ENCODE results near the gene EPHB3.

The EPHB3 gene

DNA sequence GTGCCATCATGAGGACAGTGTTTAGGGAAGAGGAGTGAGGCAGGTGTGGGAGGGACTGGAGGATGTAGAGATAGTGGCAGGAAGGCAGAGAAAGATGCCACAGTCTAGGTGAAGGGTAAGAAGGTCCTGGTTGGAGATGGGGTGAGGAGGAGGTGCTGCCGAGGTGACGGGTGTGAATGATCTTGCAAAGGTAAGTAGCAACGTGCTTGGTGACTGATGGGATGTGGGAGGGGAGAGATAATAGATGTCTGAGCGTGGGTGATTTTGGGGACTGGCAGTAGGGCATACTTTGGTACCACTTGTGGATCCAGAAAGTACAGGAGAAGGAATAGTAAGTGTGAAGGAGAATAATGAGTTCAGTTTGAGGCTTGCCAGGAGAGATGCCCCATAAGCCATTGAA is 27.2 kb downstream of the EPHB3 start:
- H3K27ac ChIP-seq = no peak overlapping the region
- no peaks in the 10 kb centered on the region for H3K36me3 ChIP-seq
- no peak overlapping the region for H3K4me3 ChIP-seq (ENCODE audit: low read depth, low read length)
- no peaks in the 10 kb centered on the region for H3K27me3 ChIP-seq (ENCODE audit: insufficient read depth, low read depth, severe bottlenecking)
- TF ChIP-seq, protein P1, sequence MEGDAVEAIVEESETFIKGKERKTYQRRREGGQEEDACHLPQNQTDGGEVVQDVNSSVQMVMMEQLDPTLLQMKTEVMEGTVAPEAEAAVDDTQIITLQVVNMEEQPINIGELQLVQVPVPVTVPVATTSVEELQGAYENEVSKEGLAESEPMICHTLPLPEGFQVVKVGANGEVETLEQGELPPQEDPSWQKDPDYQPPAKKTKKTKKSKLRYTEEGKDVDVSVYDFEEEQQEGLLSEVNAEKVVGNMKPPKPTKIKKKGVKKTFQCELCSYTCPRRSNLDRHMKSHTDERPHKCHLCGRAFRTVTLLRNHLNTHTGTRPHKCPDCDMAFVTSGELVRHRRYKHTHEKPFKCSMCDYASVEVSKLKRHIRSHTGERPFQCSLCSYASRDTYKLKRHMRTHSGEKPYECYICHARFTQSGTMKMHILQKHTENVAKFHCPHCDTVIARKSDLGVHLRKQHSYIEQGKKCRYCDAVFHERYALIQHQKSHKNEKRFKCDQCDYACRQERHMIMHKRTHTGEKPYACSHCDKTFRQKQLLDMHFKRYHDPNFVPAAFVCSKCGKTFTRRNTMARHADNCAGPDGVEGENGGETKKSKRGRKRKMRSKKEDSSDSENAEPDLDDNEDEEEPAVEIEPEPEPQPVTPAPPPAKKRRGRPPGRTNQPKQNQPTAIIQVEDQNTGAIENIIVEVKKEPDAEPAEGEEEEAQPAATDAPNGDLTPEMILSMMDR (IDR thresholded peaks at IDR 0.05; ENCODE audit: low read depth, low read length) = no peak
- DNase-seq = no peak
- H3K9me3 ChIP-seq (ENCODE audit: severe bottlenecking) = no peaks in the 10 kb centered on the region

GRCh38 chr3:184590795-184591194 is 29.2 kb downstream of the EPHB3 start:
- Histone ChIP-seq H3K27me3 (ENCODE audit: insufficient read depth, low read depth, severe bottlenecking) (no peaks in the 10 kb centered on the region), H3K27ac (no peak overlapping the region)
- TF ChIP-seq, protein P1 (IDR thresholded peaks at IDR 0.05; ENCODE audit: low read depth, low read length) = no peak

GRCh38 chr3:184591789-184592188 is 30.2 kb downstream of the EPHB3 start:
- no peak overlapping the region for H3K4me3 ChIP-seq (ENCODE audit: low read depth, low read length)
- no peaks in the 10 kb centered on the region for H3K36me3 ChIP-seq
- H3K9me3 ChIP-seq (ENCODE audit: severe bottlenecking) = no peaks in the 10 kb centered on the region
- H3K27me3 ChIP-seq (ENCODE audit: insufficient read depth, low read depth, severe bottlenecking) = no peaks in the 10 kb centered on the region
- H3K27ac ChIP-seq = no peak overlapping the region
- TF ChIP-seq, protein P1 (IDR thresholded peaks at IDR 0.05; ENCODE audit: low read depth, low read length) = no peak
- DNase-seq = no peak

More at GRCh38 chr3:184590795-184591194, 29.2 kb downstream of the EPHB3 start:
- DNase-seq = no peak
- no peaks in the 10 kb centered on the region for H3K9me3 ChIP-seq (ENCODE audit: severe bottlenecking)
- no peaks in the 10 kb centered on the region for H3K36me3 ChIP-seq
- H3K4me3 ChIP-seq (ENCODE audit: low read depth, low read length) = no peak overlapping the region

- Histone ChIP-seq H3K9me3 (ENCODE audit: severe bottlenecking) (no peaks in the 10 kb centered on the region), H3K4me3 (ENCODE audit: low read depth, low read length) (no peak overlapping the region), H3K27ac (no peak overlapping the region), H3K27me3 (ENCODE audit: insufficient read depth, low read depth, severe bottlenecking) (no peaks in the 10 kb centered on the region), H3K36me3 (no peaks in the 10 kb centered on the region)
- TF ChIP-seq, protein P1 (IDR thresholded peaks at IDR 0.05; ENCODE audit: low read depth, low read length) = no peak
- no peak for DNase-seq
Measured at GRCh38 chr3:184592371-184593219, 31.0 kb downstream of the EPHB3 start.

DNA sequence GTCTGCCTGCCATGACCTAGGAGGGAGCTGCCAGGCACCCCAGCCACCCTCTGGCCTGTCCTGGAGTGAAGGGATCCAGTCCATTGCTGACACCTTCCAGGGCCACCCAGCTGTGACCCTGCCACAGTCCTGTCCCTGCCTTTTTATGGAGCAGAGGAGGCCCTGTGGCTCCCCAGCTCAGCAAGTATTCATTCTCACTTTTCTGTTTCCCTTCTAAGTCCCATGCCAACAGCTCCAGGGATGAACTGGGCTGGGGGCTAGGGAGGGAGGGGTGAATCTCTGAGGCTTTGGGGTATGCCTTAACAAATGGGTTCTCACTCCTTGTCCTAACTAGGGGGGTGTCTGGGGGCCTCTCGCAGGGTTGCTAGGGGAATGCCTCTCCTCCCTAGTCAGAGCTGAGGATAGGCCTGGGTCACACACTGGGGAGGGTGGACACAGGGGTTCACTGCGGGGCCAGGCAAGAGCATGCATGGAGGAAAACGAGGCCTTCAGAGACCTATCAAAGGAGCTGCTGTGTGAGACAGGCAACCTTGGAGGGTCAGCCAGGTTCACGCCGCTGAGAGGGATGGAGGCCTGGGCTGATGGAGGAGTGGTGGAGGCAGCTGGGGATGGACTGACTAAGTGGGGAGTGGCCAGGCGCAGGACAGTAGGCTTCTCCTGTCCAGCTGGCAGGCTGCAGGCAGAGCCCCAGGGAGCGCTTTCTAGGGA is 31.8 kb downstream of the EPHB3 start:
- Histone ChIP-seq H3K36me3 (no peaks in the 10 kb centered on the region), H3K9me3 (ENCODE audit: severe bottlenecking) (no peaks in the 10 kb centered on the region), H3K4me3 (ENCODE audit: low read depth, low read length) (no peak overlapping the region), H3K27ac (no peak overlapping the region), H3K27me3 (ENCODE audit: insufficient read depth, low read depth, severe bottlenecking) (no peaks in the 10 kb centered on the region)
- TF ChIP-seq, protein P1 (IDR thresholded peaks at IDR 0.05; ENCODE audit: low read depth, low read length) = no peak
- peak; percentile 60 for DNase-seq

All from WERI-Rb-1 (cell line).